ENCODE measurements around the gene ERMARD. TPM values are rescaled to one million over a fixed set of nuclear protein-coding genes. Genes with fewer than 3 reads are reported as not detected.
"Not testable (repeated sequence)": the region's sequence is repeated elsewhere in the genome, so short reads cannot be mapped to it uniquely, and the experiment has no call there.

ERMARD gene
- total RNA-seq, 1 donor from 2014 or later = 20.1 TPM

GRCh38 chr6:169738204-169738975 is 13.0 kb upstream of the ERMARD start:
- no peak for DNase-seq (ENCODE audit: low read depth)

- DNase-seq (ENCODE audit: low read depth) = peak; percentile 4
Measured at GRCh38 chr6:169738976-169739529, 12.4 kb upstream of the ERMARD start.

- no peak for DNase-seq (ENCODE audit: low read depth)
Measured at GRCh38 chr6:169741344-169741743, 10.1 kb upstream of the ERMARD start.

DNA sequence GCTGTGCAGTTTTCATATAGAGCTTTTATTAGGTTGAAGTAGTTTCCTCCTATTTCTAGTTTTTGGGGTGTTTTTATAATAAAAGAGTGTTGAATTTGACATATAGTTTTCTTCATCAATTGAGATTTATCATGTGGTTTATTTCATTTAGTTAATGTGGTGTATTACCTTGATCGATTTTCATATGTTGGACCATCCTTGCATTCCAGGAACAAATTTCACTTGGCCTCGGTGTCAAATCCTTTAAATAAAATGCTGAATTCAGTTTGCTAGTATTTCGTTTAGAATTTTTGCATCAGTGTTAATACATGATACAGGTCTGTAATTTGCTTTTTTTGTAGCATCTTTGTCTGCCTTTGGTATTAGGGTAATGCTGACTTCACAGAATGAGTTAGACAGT is 6.0 kb upstream of the ERMARD start:
- DNase-seq (ENCODE audit: low read depth) = no peak

- DNase-seq (ENCODE audit: low read depth) = peak; percentile 93
Measured at GRCh38 chr6:169746556-169746955, 4.9 kb upstream of the ERMARD start.

- DNase-seq (ENCODE audit: low read depth) = peak; percentile 4
Measured at GRCh38 chr6:169752074-169752623, 727 bp downstream of the ERMARD start.

GRCh38 chr6:169755162-169755561 is 3.7 kb downstream of the ERMARD start:
- DNase-seq (ENCODE audit: low read depth) = no peak

DNA sequence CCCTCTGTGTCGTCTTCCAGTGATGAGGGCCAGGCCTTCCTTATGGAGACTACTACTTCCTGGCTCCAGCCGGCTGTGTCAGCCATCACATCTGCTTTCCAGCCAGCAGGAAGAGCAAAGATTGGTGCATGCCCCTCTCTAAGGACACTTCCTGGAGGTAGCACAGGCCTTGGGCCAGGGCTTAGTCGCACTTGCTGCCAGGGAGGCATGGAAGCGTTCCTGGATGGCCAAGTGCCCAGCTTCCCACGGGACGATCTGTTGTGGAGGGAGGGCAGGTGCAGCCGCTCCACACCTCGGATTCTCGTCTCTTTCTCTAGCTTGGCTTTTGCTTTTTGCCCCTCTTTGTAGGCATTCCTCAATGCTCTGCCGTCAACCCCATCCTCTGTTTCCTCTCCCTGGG is 11.9 kb downstream of the ERMARD start:
- no peak for DNase-seq (ENCODE audit: low read depth)

DNA sequence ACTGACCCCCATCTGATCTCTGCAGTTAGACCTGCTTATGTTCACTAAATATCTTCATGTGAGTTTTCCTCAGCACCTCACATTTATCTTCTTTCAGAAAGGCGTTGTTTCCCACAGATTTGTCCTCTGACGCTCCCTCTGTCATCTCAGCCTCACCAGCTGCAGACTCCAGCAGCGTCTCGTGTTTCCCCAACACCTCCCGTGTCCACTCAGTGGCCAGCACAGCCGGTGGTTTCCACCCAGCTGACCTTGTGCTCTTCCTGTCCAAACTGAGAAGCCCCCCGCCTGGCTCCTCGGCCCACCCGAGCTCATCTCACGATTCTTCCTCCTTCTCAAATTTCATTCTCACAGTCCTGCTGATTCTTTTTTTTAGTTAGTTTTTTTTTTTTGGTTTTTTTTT is 12.5 kb downstream of the ERMARD start:
- DNase-seq (ENCODE audit: low read depth) = no peak

DNA sequence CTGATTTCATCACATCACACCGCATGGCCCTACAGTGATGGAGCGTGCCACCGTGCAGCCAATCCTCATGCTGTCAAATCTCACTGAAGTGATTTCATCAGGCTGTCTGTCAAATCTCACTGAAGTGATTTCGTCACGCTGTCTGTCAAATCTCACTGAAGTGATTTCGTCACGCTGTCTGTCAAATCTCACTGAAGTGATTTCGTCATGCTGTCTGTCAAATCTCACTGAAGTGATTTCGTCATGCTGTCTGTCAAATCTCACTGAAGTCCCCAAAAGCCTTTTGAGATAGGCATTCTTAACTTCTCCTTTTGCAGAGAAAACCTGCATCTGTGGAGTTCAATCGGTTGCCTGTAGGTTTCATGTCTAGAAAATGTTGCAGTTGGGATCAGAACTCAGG is 14.4 kb downstream of the ERMARD start:
- DNase-seq (ENCODE audit: low read depth) = not testable (repeated sequence)

DNA sequence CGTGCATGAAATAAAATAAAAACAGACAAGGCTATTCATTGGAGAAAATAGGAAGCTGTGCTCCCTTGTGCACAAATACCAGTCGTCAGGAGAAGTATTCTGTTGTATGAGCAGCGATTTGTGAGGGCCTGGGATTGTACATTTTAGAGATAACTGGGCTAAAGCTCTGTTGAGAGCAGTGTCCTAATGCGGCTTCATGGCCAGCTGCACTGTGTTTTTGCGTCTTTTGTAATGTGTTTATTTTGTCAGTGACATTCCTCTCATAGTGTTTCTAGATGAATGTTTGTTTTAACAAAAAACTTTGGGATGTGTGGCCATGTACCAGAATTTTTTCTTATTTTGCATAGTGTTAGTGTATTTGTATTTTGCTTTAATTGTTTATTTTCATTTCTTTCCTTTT is 14.8 kb downstream of the ERMARD start:
- DNase-seq (ENCODE audit: low read depth) = no peak

- DNase-seq (ENCODE audit: low read depth) = no peak
Measured at GRCh38 chr6:169766921-169767736, 15.7 kb downstream of the ERMARD start.

GRCh38 chr6:169774347-169774746 is 22.9 kb downstream of the ERMARD start:
- no peak for DNase-seq (ENCODE audit: low read depth)

DNA sequence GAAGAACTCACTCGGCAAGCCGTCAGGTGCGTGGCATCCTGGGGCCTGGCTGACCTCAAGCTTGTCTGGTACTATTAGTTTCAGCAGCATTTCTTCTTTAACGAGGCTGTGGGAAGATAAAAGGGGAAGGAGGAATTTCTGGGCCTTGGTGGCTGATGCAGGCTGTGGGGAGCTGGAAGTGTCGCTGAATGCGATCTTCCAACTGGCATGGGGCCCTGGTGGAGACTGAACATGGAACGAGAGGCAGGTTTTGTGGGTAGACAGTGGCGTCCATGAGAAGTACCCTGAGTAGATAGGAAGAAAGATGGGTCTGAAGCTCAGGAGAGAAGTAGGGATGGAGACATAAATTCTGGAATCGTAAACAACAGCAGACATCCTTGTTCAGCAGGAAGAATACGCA is 23.9 kb downstream of the ERMARD start:
- no peak for DNase-seq (ENCODE audit: low read depth)

DNA sequence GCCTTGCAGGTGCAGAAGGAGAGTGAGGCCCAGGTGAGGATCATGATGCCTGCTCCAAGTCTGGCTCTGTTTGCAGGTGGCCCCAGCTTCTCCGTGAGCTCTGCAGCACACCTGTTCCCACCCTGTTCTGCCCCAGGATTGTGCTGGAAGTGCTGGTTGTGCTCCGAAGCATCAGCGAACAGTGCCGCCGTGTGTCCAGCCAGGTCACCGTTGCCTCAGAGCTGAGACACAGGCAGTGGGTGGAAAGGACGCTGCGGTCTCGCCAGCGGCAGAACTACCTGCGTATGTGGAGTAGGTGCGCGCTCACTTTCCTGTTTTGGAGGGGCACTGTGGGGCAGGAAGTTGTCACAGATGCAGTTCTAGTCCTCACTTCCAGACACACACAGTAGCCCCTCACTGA is 25.0 kb downstream of the ERMARD start:
- DNase-seq (ENCODE audit: low read depth) = no peak

DNA sequence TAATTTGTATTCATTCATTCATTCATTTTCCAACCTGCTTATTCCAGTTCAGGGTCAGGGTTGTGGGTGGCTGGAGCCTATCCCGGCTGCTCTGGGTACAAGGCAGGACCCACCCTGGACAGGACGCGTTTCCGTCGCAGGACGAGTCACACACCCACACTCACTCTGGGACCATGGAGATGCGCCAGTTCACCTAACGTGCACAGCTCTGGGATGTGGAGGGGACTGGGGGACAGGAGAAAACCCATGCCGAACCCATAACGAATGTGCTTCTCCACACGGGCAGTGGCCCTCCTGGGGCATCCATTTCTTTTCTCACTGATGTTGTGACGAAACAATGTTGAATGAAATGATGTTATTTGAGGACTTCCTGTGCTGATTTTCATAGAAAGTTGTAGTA is 26.5 kb downstream of the ERMARD start:
- DNase-seq (ENCODE audit: low read depth) = no peak

- DNase-seq (ENCODE audit: low read depth) = no peak
Measured at GRCh38 chr6:169778646-169779045, 27.2 kb downstream of the ERMARD start.

- no peak for DNase-seq (ENCODE audit: low read depth)
Measured at GRCh38 chr6:169779092-169779815, 27.8 kb downstream of the ERMARD start.

DNA sequence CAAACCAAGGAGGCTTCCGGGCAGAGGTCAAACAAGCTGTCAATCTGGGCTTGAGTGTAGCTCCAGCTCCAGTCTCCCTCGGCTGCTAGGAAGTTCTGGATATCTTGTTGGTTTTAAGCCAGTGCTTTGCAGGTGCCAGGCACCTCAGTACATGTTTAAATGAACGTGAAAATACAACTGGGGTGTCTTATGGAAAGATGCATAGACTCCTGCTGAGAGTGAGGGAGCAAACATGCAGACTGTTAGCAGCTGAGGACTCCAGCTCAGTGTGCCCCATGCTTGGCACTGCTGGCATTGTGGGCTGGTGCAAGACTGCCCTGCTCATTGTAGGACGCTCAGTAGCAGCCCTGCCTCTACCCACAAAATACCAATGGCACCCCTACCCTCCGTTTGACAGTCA is 28.5 kb downstream of the ERMARD start:
- no peak for DNase-seq (ENCODE audit: low read depth)

DNA sequence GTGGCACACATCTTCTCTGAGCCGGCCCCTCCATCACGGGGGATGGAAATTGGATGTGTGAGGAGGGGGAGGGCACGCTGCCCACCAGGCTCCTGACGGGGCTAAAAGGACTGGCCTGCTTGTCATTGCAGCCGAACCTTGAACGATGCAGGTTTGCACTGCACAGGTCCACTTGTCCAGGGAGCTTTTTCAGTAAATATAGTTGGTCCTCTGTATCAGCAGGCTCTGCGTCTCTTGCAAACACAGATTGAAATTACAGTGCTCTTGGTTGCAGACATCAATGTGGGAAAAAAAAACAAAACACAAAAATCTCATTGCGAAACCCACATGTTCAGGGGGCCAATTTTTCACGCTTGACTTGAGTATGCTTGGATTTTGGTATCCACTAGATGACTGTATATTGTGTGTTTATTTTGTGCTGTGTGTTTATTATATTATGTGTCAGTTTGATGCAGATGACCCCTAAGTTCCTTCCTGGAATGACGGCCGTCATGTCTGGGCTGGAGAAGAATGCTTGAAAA is 29.2 kb downstream of the ERMARD start:
- peak; percentile 18 for DNase-seq (ENCODE audit: low read depth)

DNA sequence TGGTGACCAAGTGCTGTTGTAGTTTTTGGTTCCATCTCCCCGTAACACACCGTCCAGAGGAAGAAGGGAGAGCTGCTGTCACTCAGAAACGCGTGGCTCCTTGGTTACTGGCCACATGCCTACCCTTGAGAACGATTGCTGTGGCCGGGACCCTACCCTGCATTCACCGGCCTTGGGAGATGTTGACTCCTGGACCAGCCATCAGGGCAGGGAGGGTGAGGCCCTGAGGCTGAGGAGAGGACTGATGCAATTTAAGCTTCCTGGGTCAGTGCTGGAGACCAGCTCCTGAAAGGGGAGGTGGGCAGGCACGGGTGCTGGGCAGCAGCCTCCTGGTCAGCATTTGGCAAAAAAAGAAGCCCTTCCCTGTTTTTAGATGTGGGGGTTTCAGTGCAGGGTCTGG is 31.5 kb downstream of the ERMARD start:
- no peak for DNase-seq (ENCODE audit: low read depth)

- DNase-seq (ENCODE audit: low read depth) = no peak
Measured at GRCh38 chr6:169783401-169783800, 32.0 kb downstream of the ERMARD start.

All from renal cortical epithelial cell (primary cell).